Muscle layer of duodenum (tissue), 2 donors: ENCODE data around the gene LAMA2.

Experiments
- H3K27ac ChIP-seq: one replicate; pipeline ENCODE4 v1.7.0; 2013; ENCODE audit warnings: mild to moderate bottlenecking, low read length
- H3K27me3 ChIP-seq: one replicate; pipeline ENCODE4 v1.7.0; 2013; ENCODE audit warnings: low read depth, mild to moderate bottlenecking, control low read depth, low read length
- H3K36me3 ChIP-seq, 2 donors: one replicate each; pipeline ENCODE4 v1.7.0; 2013; ENCODE audit warnings: low read length in 2 of 2, control low read depth in 1 of 2, mild to moderate bottlenecking in 1 of 2; ENCODE audit not compliant: insufficient read depth in 2 of 2, control insufficient read depth in 1 of 2
- H3K4me1 ChIP-seq, 2 donors: one replicate each; pipeline ENCODE4 v1.7.0; 2013; ENCODE audit warnings: low read length in 2 of 2, mild to moderate bottlenecking in 2 of 2, control low read depth in 1 of 2, moderate library complexity in 1 of 2; ENCODE audit not compliant: insufficient read depth in 2 of 2, control insufficient read depth in 1 of 2
- H3K4me3 ChIP-seq, 2 donors: one replicate each; pipeline ENCODE4 v1.7.0; 2013; ENCODE audit warnings: low read length in 2 of 2, low read depth in 1 of 2, mild to moderate bottlenecking in 1 of 2
- H3K9me3 ChIP-seq, 2 donors: one replicate each; pipeline ENCODE4 v1.7.0; 2013; ENCODE audit warnings: low read length in 2 of 2, control low read depth in 1 of 2, mild to moderate bottlenecking in 1 of 2; ENCODE audit not compliant: control insufficient read depth in 1 of 2
- donor health status: healthy.

The LAMA2 gene

DNA sequence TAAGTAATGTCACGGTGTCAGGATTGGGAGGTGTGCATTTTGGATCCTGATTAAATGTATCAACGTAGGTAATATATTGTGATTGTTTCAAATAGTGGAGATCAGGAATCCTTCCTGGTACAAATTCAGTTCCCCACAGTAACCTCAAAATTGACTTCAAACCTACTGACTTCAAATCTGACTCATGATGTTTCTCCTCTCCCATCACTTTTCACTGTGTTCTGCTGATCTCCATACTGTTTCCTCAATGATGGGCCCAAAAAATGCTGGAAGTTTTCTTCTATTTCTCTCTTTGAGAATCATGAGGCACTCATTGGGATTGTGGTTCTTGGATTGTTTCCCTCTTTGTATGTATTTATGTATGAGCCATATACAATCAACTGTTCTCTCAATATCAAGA lies 35.9 kb downstream of the LAMA2 start:
- Histone ChIP-seq H3K36me3 (no peaks in the 10 kb centered on the region), H3K4me1 (no peaks in the 10 kb centered on the region), H3K27ac (no peak overlapping the region), H3K9me3 (no peaks in the 10 kb centered on the region), H3K27me3 (no peaks in the 10 kb centered on the region), H3K4me3 (no peak overlapping the region)

DNA sequence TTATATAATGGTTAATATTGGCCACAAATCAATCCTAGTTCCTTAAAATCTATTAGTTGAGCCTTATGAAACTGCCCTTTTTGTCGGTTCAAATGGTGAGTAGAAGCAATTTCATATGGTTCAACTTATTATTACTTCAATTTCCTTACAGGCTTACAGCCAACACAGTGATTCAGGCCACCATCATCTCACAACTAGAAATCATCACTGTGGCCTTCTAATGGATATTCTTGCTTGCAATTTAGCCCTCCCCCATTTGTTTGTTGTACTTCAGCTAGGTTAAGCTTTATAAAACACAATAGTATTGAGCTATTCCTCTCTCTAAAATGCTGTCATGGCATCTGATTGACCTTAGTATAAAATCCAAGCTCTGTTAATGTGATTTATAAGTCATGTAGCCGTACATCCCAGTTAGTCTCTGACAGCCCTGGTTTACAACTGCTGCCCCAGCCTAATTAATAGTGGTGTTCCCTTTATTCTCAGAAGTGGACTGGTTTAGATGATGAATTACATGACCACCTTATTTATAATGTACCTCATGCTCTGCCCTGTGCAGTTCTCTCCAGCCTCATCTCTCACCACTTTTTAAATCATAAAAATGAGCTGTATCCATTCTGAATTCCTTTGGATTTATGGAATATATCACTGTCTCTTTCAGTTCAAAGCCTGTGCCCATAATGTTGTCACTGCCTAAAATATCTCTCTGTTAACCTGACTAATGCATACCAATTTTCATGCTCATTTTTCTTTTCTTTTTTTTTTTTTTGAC lies 36.7 kb downstream of the LAMA2 start:
- H3K4me3 ChIP-seq: no peak overlapping the region
- no peak overlapping the region for H3K27ac ChIP-seq
- H3K27me3 ChIP-seq: no peaks in the 10 kb centered on the region
- H3K36me3 ChIP-seq: no peaks in the 10 kb centered on the region
- H3K4me1 ChIP-seq: no peaks in the 10 kb centered on the region
- H3K9me3 ChIP-seq: no peaks in the 10 kb centered on the region

DNA sequence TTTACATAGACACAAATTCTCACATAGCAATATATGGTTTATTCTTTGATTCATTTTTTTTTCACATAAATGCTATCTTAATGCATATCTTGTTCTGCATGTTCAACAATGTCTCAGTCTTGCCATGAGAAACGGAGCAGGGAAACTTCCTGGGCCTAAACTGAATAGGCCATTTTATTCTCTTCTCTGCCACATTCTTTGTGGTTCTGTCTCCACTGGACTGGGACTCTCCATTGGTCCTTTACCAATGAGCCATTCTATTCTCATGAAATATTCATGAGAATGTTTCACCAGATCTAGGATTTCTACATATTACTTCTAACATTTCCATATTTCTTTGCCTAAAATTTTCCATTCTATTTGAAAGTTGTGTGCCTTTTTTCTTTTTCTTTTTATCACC lies 42.8 kb downstream of the LAMA2 start:
- no peaks in the 10 kb centered on the region for H3K9me3 ChIP-seq
- no peaks in the 10 kb centered on the region for H3K27me3 ChIP-seq
- H3K36me3 ChIP-seq: no peaks in the 10 kb centered on the region
- no peak overlapping the region for H3K27ac ChIP-seq
- H3K4me3 ChIP-seq: no peak overlapping the region
- H3K4me1 ChIP-seq: no peaks in the 10 kb centered on the region

DNA sequence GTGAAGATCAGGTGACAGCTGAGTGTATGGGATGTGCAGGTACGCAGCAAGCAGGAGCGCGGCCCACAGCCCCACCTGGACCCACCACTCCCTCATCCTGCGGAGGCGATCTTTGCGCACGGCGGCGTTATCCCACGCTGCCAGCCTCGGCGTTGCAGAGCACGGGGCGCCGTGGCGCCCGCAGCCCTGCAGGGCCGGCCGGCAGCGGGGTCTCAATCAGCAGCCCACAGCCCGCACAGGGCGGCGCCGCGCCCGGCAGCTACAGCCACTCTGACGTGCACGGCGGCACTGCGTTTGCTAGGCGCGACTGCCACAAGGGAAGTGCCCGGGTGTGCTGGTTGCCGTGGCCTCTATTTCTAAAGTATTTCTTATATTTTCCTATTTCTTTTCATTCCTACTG lies 46.9 kb downstream of the LAMA2 start:
- no peaks in the 10 kb centered on the region for H3K4me1 ChIP-seq
- H3K36me3 ChIP-seq: no peaks in the 10 kb centered on the region
- no peak overlapping the region for H3K27ac ChIP-seq
- H3K4me3 ChIP-seq: no peak overlapping the region
- no peaks in the 10 kb centered on the region for H3K27me3 ChIP-seq
- no peaks in the 10 kb centered on the region for H3K9me3 ChIP-seq

DNA sequence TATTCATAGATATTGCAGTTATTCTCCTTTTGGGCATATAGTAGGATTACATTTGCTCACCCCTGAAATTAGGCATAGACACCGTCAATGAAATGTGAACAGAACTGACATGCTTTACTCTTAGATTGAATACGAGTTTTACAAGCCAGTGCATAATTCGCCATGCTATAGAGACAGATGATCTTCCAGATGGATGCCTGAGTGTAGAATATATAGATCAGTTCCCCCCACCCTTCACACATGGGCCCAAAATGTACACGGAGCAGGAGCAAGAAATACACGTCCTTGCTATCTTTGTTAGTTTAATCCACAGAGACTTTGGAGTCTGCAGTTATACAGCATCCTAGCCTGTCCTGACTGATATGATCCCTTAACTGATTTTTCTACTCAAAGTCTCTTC lies 47.4 kb downstream of the LAMA2 start:
- no peak overlapping the region for H3K27ac ChIP-seq
- H3K9me3 ChIP-seq: no peaks in the 10 kb centered on the region
- H3K27me3 ChIP-seq: no peaks in the 10 kb centered on the region
- no peaks in the 10 kb centered on the region for H3K4me1 ChIP-seq
- no peak overlapping the region for H3K4me3 ChIP-seq
- no peaks in the 10 kb centered on the region for H3K36me3 ChIP-seq

DNA sequence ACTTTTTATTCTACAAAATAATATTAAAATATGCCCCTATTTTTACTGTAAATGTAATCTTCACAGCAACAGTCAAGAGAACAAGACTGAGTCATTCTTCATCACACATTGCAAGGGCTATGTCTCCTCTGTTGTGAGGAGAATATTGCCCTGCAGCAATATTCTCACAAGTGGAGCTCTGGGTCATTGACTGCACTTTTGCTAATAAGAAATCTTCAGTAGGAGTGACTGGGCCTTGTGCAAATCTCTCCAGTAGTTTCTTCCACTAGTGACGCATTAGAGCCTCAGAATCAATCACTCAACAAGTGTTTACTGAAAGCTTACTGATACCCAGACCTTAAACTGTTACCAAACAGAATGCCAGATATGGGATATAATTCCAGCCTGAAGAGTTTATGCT lies 49.1 kb downstream of the LAMA2 start:
- H3K4me1 ChIP-seq: no peaks in the 10 kb centered on the region
- no peak overlapping the region for H3K4me3 ChIP-seq
- H3K27ac ChIP-seq: no peak overlapping the region
- no peaks in the 10 kb centered on the region for H3K9me3 ChIP-seq
- H3K36me3 ChIP-seq: no peaks in the 10 kb centered on the region
- no peaks in the 10 kb centered on the region for H3K27me3 ChIP-seq

DNA sequence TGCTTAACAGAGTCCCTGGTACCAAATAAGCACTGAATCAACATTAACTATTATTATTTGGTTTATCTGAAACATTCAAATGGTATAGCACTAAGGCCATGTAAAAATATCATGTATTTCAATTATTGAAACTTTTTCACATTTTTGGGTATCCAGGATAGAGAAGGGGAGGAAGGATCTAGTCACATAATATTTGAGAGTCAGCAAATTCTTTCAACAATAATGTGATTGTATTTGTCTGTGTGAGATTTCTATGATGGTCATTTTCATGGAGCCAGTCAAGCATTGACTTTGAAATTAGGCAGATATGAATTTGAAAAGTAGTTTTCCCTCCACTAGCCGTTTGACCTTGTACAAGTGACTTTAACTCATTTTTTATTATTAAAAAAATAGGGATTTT lies 67.9 kb downstream of the LAMA2 start:
- H3K36me3 ChIP-seq: no peaks in the 10 kb centered on the region
- no peaks in the 10 kb centered on the region for H3K27me3 ChIP-seq
- H3K4me1 ChIP-seq: no peaks in the 10 kb centered on the region
- no peak overlapping the region for H3K27ac ChIP-seq
- H3K9me3 ChIP-seq: no peaks in the 10 kb centered on the region
- H3K4me3 ChIP-seq: no peak overlapping the region

DNA sequence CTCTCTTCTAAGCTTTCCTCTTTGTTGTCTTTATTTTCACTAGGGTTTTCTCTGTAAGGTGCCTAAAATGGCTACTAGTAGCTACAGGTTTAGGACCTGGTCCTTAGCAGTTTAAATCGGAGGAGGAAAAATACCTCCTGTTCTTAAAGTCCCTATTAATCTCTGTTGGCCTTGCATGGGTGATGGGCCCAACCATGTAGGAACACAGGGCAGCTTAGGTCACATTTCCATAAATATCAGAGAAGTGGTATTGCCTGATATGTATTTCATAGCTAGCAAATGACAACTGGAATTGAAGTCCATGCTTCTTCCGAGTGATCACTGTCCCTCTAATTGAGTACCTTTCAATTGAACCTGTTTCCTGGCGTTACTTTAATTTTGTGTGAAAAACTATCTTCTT lies 70.0 kb downstream of the LAMA2 start:
- H3K27me3 ChIP-seq: no peaks in the 10 kb centered on the region
- H3K4me1 ChIP-seq: no peaks in the 10 kb centered on the region
- H3K36me3 ChIP-seq: no peaks in the 10 kb centered on the region
- no peak overlapping the region for H3K27ac ChIP-seq
- H3K4me3 ChIP-seq: no peak overlapping the region
- H3K9me3 ChIP-seq: no peaks in the 10 kb centered on the region

DNA sequence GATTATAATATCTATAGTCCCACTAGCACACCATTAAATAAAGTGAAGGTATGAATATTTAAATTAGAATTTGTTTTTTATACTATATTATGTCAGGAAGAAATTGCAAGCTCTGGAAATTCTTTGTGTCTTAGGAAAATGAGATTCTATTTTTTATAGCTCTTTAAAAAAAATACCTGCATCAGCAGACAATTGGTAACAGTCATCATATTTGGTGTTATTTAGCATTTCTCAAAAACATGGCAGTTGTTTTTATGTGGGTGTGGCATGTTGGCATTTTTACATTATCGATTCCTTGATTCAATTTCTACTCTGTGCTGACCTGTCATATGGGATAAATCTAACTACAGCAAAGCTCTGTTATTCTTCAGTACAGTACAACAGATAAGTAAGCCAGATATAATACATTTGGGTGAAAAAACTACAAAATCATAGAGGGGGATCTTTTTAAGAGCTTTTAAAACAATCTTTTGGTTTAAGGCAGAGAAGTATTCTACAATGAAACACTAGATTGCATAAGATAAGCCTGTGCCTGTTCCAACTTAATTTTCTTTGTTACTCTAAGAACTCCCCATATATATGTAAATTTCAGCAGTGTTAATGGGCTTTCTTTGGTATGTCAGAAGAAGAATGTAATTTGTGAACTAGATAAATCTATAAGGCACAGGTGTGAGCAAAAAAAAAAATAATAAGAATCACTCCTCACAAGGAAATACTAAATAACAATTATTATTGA lies 71.5 kb downstream of the LAMA2 start:
- H3K27ac ChIP-seq: no peak overlapping the region

DNA sequence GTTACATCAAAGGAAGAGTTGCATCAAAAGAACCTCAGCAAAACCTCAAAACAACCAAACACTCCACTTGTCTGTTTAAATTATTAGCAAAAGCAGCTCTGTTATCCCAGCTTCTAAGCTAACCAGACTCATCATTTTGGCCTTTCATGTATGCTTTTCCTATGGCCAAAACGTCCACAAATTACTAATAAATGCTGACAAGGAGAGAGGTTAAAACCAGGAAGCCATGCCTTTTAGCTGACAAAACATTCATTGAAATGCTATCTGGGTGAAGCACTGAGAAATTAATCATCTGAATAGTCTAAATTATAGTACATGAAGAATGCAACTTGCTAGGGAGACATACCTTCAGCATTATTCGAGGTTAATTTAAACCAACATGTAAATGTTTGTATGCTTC lies 80.6 kb downstream of the LAMA2 start:
- no peaks in the 10 kb centered on the region for H3K9me3 ChIP-seq
- no peaks in the 10 kb centered on the region for H3K36me3 ChIP-seq
- H3K27me3 ChIP-seq: no peaks in the 10 kb centered on the region
- no peak overlapping the region for H3K27ac ChIP-seq
- no peak overlapping the region for H3K4me3 ChIP-seq
- H3K4me1 ChIP-seq: no peaks in the 10 kb centered on the region

More for the DNA sequence above, 71.5 kb downstream of the LAMA2 start:
- Histone ChIP-seq H3K4me1 (no peaks in the 10 kb centered on the region), H3K4me3 (no peak overlapping the region), H3K27me3 (no peaks in the 10 kb centered on the region), H3K9me3 (no peaks in the 10 kb centered on the region), H3K36me3 (no peaks in the 10 kb centered on the region)

DNA sequence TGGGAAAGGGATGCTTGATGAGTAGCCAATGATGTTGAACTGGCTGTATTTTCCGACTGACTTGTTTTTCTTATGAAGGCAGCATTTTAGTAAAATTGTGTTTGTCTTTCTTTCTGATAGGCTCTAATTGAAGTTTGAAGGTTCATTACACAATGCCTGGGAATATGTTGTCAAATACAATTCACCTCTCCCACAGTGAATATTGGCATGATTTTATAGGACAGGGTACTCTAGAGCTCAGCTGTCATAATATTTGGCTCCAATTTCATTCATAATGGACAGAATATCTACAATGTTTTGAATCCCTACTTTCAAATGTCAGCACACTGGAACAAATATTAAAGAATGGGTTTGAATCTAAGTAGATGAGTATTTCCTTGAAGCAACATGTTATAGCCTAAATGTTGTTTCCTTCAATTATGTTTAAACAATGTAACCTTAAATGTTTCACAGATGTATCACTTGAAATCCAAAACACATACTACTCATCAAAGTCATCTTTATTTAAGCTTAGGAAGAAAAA lies 81.4 kb downstream of the LAMA2 start:
- Histone ChIP-seq H3K27ac (no peak overlapping the region), H3K27me3 (no peaks in the 10 kb centered on the region), H3K4me1 (no peaks in the 10 kb centered on the region)

More for the DNA sequence above, 81.4 kb downstream of the LAMA2 start:
- Histone ChIP-seq H3K4me3 (no peak overlapping the region), H3K36me3 (no peaks in the 10 kb centered on the region), H3K9me3 (no peaks in the 10 kb centered on the region)
